BE2C (cell line): ENCODE results near the gene INTS3.

Source experiments
- DNase-seq: peaks from one replicate; pipeline ENCODE4 v3.0.0-alpha.2; 2020
- H3K27me3 ChIP-seq: fragments of 250-450 bp; sonication (Bioruptor Pico); 2 replicates; pipeline ENCODE4 v1.5.1; 2020; ENCODE audit warnings: mild to moderate bottlenecking
- H3K36me3 ChIP-seq: fragments of 250-450 bp; sonication (Bioruptor Pico); 2 replicates; pipeline ENCODE4 v1.5.1; 2020; ENCODE audit warnings: mild to moderate bottlenecking
- H3K4me1 ChIP-seq: fragments of 250-450 bp; sonication (Bioruptor Pico); 2 replicates; pipeline ENCODE4 v1.5.1; 2020
- H3K4me3 ChIP-seq: 2 replicates; pipeline ENCODE4 v1.5.1; 2011; ENCODE audit warnings: low read depth, low read length
- H3K9me3 ChIP-seq: fragments of 250-450 bp; sonication (Bioruptor Pico); 2 replicates; pipeline ENCODE4 v1.5.1; 2020
- TF ChIP-seq, protein P1 (sequence below): IDR thresholded peaks from 2 replicates; pipeline ENCODE4 v1.5.1; 2012; ENCODE audit warnings: mild to moderate bottlenecking, low read depth, low read length

Gene INTS3

DNA sequence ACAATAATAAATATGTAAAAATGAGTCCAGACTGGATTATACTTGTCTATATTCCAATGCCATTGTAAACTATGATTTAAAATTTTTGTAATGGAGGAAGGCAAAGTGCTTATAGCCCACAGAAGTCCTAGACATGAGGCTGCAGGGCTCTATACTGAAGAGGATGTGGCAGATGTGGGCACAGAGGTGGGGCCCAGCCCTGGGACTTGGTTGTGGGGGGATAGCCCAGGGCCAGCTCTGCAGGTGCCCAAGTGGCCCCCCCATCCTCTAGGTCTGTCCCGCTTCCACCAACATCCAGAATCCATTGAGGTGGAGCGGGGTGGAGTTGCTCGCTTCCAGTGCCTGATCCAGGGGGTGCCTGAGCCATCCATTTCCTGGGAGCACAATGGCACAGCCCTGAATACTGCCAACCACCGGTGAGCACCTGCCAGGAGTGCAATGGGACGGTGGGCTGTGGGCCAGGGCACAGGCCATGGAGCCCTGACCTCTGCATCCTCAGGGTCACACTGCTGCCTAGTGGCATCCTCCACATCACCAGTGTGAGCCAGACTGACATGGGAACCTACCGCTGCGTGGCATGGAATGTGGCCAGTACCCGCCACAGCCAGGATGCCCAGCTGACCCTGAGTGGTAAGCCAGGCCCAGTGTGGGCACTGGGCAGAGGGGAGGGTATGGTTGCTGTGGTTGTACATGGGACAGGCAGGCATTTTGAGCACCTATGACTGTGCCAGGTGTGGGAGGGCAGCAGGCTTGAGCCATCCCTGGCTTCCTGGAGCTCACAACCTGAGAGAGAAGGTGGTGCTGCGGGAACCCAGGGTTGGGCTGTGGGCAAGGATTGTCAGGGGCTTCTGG lies 68.3 kb downstream of the INTS3 start:
- H3K27me3 ChIP-seq, result no peaks in the 10 kb centered on the region

GRCh38 chr1:153796786-153797659 lies 69.2 kb downstream of the INTS3 start:
- TF ChIP-seq, protein P1, sequence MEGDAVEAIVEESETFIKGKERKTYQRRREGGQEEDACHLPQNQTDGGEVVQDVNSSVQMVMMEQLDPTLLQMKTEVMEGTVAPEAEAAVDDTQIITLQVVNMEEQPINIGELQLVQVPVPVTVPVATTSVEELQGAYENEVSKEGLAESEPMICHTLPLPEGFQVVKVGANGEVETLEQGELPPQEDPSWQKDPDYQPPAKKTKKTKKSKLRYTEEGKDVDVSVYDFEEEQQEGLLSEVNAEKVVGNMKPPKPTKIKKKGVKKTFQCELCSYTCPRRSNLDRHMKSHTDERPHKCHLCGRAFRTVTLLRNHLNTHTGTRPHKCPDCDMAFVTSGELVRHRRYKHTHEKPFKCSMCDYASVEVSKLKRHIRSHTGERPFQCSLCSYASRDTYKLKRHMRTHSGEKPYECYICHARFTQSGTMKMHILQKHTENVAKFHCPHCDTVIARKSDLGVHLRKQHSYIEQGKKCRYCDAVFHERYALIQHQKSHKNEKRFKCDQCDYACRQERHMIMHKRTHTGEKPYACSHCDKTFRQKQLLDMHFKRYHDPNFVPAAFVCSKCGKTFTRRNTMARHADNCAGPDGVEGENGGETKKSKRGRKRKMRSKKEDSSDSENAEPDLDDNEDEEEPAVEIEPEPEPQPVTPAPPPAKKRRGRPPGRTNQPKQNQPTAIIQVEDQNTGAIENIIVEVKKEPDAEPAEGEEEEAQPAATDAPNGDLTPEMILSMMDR, result peak; percentile 92
- Histone ChIP-seq H3K4me1 (no peaks in the 10 kb centered on the region), H3K9me3 (no peaks in the 10 kb centered on the region), H3K36me3 (no peaks in the 10 kb centered on the region), H3K4me3 (no peak overlapping the region), H3K27me3 (no peaks in the 10 kb centered on the region)
- peak; percentile 82 for DNase-seq

More for the DNA sequence above, 68.3 kb downstream of the INTS3 start:
- TF ChIP-seq, protein P1, result no peak
- no peak overlapping the region for H3K4me3 ChIP-seq
- no peaks in the 10 kb centered on the region for H3K9me3 ChIP-seq
- no peaks in the 10 kb centered on the region for H3K36me3 ChIP-seq
- H3K4me1 ChIP-seq, result no peaks in the 10 kb centered on the region
- no peak for DNase-seq

DNA sequence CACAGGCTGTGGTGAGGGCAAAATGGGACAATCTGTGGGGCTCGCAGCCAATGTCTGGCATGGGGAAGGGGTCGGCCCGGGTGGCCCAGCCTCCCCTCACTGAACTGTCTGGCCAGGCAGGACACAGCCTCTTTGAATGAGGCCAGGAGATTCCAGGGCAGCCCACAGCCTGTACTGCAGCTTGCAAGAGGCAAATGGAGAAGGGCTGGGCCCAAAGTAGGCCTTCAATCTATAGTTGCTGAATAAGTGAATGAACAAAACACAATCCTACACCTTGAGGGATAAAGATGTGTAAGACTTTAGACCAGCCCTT lies 70.6 kb downstream of the INTS3 start:
- H3K27me3 ChIP-seq, result no peaks in the 10 kb centered on the region
- H3K4me1 ChIP-seq, result no peaks in the 10 kb centered on the region
- no peak for DNase-seq
- no peaks in the 10 kb centered on the region for H3K9me3 ChIP-seq
- no peaks in the 10 kb centered on the region for H3K36me3 ChIP-seq
- H3K4me3 ChIP-seq, result no peak overlapping the region
- TF ChIP-seq, protein P1, result no peak

DNA sequence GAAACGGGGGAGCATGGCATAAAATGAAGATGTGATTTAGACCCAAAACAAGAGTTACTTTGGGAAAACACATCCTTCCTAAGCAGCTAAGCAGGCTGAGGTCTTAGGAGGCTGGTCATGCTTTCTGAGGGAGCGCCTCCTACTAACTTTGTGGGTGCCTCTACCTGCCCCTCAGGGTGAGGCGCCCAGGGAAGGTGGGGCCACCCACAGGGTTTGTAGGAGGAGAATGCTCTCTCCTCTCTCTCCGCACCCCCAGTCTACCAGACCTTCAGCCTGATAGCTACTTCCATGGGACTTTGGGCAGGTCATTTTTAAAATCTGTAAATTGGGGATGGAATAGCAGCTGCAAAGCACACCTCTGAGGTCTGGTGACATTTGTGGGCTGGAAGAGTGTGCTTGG lies 71.2 kb downstream of the INTS3 start:
- no peaks in the 10 kb centered on the region for H3K9me3 ChIP-seq
- DNase-seq, result no peak
- H3K36me3 ChIP-seq, result no peaks in the 10 kb centered on the region
- no peak overlapping the region for H3K4me3 ChIP-seq
- no peaks in the 10 kb centered on the region for H3K27me3 ChIP-seq
- H3K4me1 ChIP-seq, result no peaks in the 10 kb centered on the region
- TF ChIP-seq, protein P1, result no peak

DNA sequence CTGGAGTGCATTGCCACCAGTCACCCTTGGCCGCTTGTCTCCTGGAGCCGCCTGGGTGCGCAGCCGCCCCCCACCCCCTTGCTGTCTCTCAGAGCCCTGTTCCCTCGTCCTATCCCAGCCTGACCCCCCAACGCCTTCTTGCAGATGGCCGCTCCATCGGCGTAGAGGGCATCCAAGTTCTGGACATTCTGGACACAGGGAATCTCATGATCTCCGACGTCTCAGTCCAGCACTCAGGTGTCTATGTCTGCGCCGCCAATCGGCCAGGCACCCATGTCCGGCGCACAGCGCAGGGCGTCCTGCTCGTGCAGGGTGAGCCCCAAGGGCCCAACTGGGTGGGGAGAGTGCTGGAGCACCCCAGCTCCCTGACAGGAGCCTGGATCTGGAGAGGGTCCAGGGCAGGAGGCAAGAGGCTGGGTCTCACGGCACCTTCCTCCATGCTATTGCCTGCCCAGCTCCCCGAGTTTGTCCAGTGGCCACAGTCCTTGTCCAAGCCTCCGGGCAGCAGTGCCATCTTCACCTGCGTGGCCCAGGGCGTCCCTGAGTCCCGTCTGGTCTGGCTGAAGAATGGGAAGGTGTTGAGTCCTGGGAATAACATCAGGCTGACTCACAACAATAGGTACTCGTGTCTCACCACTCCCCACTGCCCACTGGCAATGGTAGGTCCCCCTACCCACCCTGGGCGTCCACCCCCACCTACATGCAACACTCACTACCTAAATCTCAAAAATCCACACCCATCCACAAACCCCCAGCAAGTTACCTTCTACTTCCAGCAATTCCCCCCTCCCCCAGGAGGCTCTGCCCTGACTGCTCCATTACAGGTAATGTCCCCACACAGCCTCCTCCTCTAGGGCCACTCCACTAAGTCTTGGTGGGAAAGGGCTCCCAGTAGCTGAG lies 72.0 kb downstream of the INTS3 start:
- no peaks in the 10 kb centered on the region for H3K27me3 ChIP-seq
- no peaks in the 10 kb centered on the region for H3K36me3 ChIP-seq
- no peak for DNase-seq
- TF ChIP-seq, protein P1, result no peak
- H3K9me3 ChIP-seq, result no peaks in the 10 kb centered on the region
- H3K4me1 ChIP-seq, result no peaks in the 10 kb centered on the region
- H3K4me3 ChIP-seq, result no peak overlapping the region
